Endothelial cell of umbilical vein (primary cell): ENCODE measurements around the gene IQSEC2. TPM values are rescaled to one million over a fixed set of nuclear protein-coding genes. Genes with fewer than 3 reads are reported as not detected.

Experiments
- BruUV-seq: library from RNA; stranded (reverse); fragments of 400-500 nt; replicated peaks from 2 replicates; lab custom pipeline; 2021; lab: Mats Ljungman, UMichigan
- CTCF ChIA-PET: fragments of 300-600, 350-600 bp; sonication (Branson Sonifier 250); formaldehyde crosslinking; loops from one replicate; lab custom pipeline; 2021; ENCODE audit warnings: antibody characterized with exemption, inconsistent platforms; lab: Charles Lee
- POLR2A ChIA-PET: fragments of 300-600, 350-600 bp; sonication (Branson Sonifier 250); formaldehyde crosslinking; loops from one replicate; lab custom pipeline; 2021; ENCODE audit warnings: antibody characterized with exemption, inconsistent platforms; lab: Charles Lee
- DNase-seq: peaks from one replicate; pipeline ENCODE4 v3.0.0-alpha.2; 2011; ENCODE audit warnings: low read depth, low spot score
- FAIRE-seq: peaks from 2 replicates; lab custom pipeline; 2011; peaks lifted over from hg19 to GRCh38; lab: Jason Lieb, UNC
- H2AFZ ChIP-seq: 2 replicates; pipeline ENCODE4 v1.6.0; 2012; ENCODE audit warnings: low read depth, low read length, control low read depth, inconsistent platforms
- H3K27ac ChIP-seq: 2 replicates; pipeline ENCODE4 v1.5.1; 2011; ENCODE audit warnings: low read depth, mild to moderate bottlenecking, control low read depth, low read length, moderate library complexity; ENCODE audit not compliant: insufficient read depth
- H3K27me3 ChIP-seq, 2 experiments: 2 replicates each; pipeline versions ENCODE4 v1.6.0 to v1.6.1; 2011; ENCODE audit warnings: low read length in 2 of 2, mixed read lengths in 1 of 2; ENCODE audit not compliant: control insufficient read depth in 2 of 2, insufficient read depth in 2 of 2
- H3K36me3 ChIP-seq, 2 experiments: 2 replicates in 1 of 2; 3 replicates in 1 of 2; pipeline ENCODE4 v1.5.1; 2011; ENCODE audit warnings: low read length in 2 of 2, mild to moderate bottlenecking in 1 of 2, moderate library complexity in 1 of 2; ENCODE audit not compliant: control insufficient read depth in 2 of 2, insufficient read depth in 2 of 2; ENCODE audit errors: extremely low read depth in 1 of 2
- H3K4me1 ChIP-seq: 3 replicates; pipeline ENCODE4 v1.5.1; 2011; ENCODE audit warnings: mild to moderate bottlenecking, low read length; ENCODE audit not compliant: control insufficient read depth, insufficient read depth; ENCODE audit errors: extremely low read depth
- H3K4me2 ChIP-seq: 2 replicates; pipeline ENCODE4 v1.6.1; 2011; ENCODE audit warnings: low read length, control low read depth, mixed read lengths; ENCODE audit not compliant: insufficient read depth
- H3K4me3 ChIP-seq, 3 experiments: fragments of 200-600 bp in 1 of 3; sonication (generic), shearing (Covaris generic) in 1 of 3; replicated peaks in 1 of 3; 2 replicates each; pipeline ENCODE4 v1.5.1; 2011 to 2016; ENCODE audit warnings: control low read depth in 3 of 3, low read length in 3 of 3, mild to moderate bottlenecking in 2 of 3, inconsistent platforms in 1 of 3, low read depth in 1 of 3, moderate library complexity in 1 of 3; ENCODE audit not compliant: insufficient read depth in 1 of 3
- H3K79me2 ChIP-seq: 2 replicates; pipeline ENCODE4 v1.6.0; 2012; ENCODE audit warnings: low read length, inconsistent platforms; ENCODE audit not compliant: control insufficient read depth, insufficient read depth
- H3K9ac ChIP-seq: replicated peaks from 2 replicates; pipeline ENCODE3; 2011; ENCODE audit warnings: low read length, control low read depth; ENCODE audit not compliant: insufficient read depth; ENCODE audit errors: extremely low read depth
- H3K9me1 ChIP-seq: replicated peaks from 3 replicates; pipeline ENCODE4 v1.6.0; 2011; ENCODE audit warnings: mild to moderate bottlenecking, low read length; ENCODE audit not compliant: control insufficient read depth, insufficient read depth; ENCODE audit errors: extremely low read depth
- H3K9me3 ChIP-seq: replicated peaks from 2 replicates; pipeline ENCODE4 v1.5.1; 2012; ENCODE audit warnings: low read length, inconsistent platforms; ENCODE audit not compliant: control insufficient read depth, insufficient read depth
- H4K20me1 ChIP-seq: replicated peaks from 2 replicates; pipeline ENCODE3; 2011; ENCODE audit warnings: mild to moderate bottlenecking, low read length; ENCODE audit not compliant: control insufficient read depth, insufficient read depth; ENCODE audit errors: extremely low read depth
- CTCF ChIP-seq, 2 donors: IDR thresholded peaks; 1 replicate in 1 of 2; 2 replicates in 1 of 2; pipeline ENCODE4 v1.5.1; 2011; ENCODE audit warnings: low read length in 2 of 2, mild to moderate bottlenecking in 2 of 2, moderate library complexity in 2 of 2, control low read depth in 1 of 2, inconsistent platforms in 1 of 2, low read depth in 1 of 2; ENCODE audit not compliant: insufficient read depth in 1 of 2; ENCODE audit errors: extremely low read depth in 1 of 2
- EZH2 ChIP-seq: IDR thresholded peaks from 2 replicates; pipeline ENCODE4 v1.6.1; 2012; ENCODE audit warnings: borderline replicate concordance, low read depth, mild to moderate bottlenecking, moderate library complexity, low read length, inconsistent platforms; ENCODE audit not compliant: severe bottlenecking
- FOS ChIP-seq: IDR thresholded peaks from 2 replicates; pipeline ENCODE4 v1.6.1; 2011; ENCODE audit warnings: mild to moderate bottlenecking, low read length, moderate library complexity, borderline replicate concordance; ENCODE audit not compliant: insufficient read depth
- GATA2 ChIP-seq: IDR thresholded peaks from 2 replicates; pipeline ENCODE4 v1.7.0; 2011; ENCODE audit warnings: low read depth, mild to moderate bottlenecking, moderate library complexity, mixed read lengths, low read length; ENCODE audit not compliant: insufficient read length, insufficient read depth
- JUN ChIP-seq: IDR thresholded peaks from 2 replicates; pipeline ENCODE4 v1.6.1; 2011; ENCODE audit warnings: borderline replicate concordance, low read depth; ENCODE audit not compliant: insufficient read length, insufficient read depth
- MAX ChIP-seq: IDR thresholded peaks from 2 replicates; pipeline ENCODE4 v1.6.1; 2011; ENCODE audit not compliant: insufficient read depth, insufficient read length
- MYC ChIP-seq: IDR thresholded peaks from one replicate; pipeline ENCODE4 v1.6.1; 2011; ENCODE audit warnings: mild to moderate bottlenecking, low read depth, low read length
- POLR2A ChIP-seq: IDR thresholded peaks from 2 replicates; pipeline ENCODE4 v1.6.1; 2012; ENCODE audit warnings: low read depth, mild to moderate bottlenecking, control low read depth, low read length
- POLR2AphosphoS5 ChIP-seq: IDR thresholded peaks from 2 replicates; pipeline ENCODE4 v1.6.1; 2012; ENCODE audit warnings: low read depth, mild to moderate bottlenecking, control low read depth, low read length, moderate library complexity; ENCODE audit not compliant: insufficient read depth
- dilution Hi-C: fragments of 300-500 bp; cut with MboI; formaldehyde crosslinking; loops from one replicate; pipeline ENCODE4 v1.15.0; 2019; ENCODE audit warnings: low sequenced_read_pairs; ENCODE audit not compliant: extremely low pct_ligation_motif_present
- intact Hi-C: fragments of 100-400 bp; cut with micrococcal nuclease; formaldehyde crosslinking; loops from one replicate; pipeline ENCODE4 v1.10.0; 2022
- polyA plus RNA-seq, 4 experiments: library from polyadenylated mRNA; depleted of rRNA in 3 of 4; stranded (reverse) in 3 of 4; unstranded in 1 of 4; fragments of >200 nt; gene quantifications; 2 replicates each; pipeline versions ENCODE4 v1.2.1 to v1.2.3, GENCODE V29; 2011 to 2012; ENCODE audit warnings: missing spikeins in 1 of 4
- total RNA-seq: library from RNA; stranded (reverse); gene quantifications from 2 replicates; pipeline ENCODE4 v1.2.3, GENCODE V29; 2021

Gene IQSEC2
- total and polyA plus RNA-seq, 2 donors (not counting 3 experiments of a cell fraction or from before 2014, with no cell fraction given) = 5.4 to 9.9 TPM

GRCh38 chrX:53288189-53288588 lies 6.8 kb upstream of the IQSEC2 start:
- Histone ChIP-seq H3K4me2 (no peak overlapping the region), H2AFZ (no peak overlapping the region), H4K20me1 (no peaks in the 10 kb centered on the region), H3K27ac (no peak overlapping the region), H3K9ac (no peak overlapping the region), H3K79me2 (no peaks in the 10 kb centered on the region), H3K27me3 (no peaks in the 10 kb centered on the region), H3K4me3 (no peak overlapping the region), H3K9me3 (no peaks in the 10 kb centered on the region), H3K9me1 (no peaks in the 10 kb centered on the region), H3K36me3 (no peaks in the 10 kb centered on the region), H3K4me1 (peaks cover 10% of the 10 kb centered on the region)
- no peak for TF ChIP-seq MYC
- TF ChIP-seq MAX = no peak
- no peak for TF ChIP-seq GATA2
- TF ChIP-seq EZH2 = no peak
- TF ChIP-seq POLR2A = no peak
- no peak for TF ChIP-seq POLR2AphosphoS5
- TF ChIP-seq CTCF (IDR thresholded peaks at IDR 0.05; ENCODE audit: extremely low read depth in 1 of 2, insufficient read depth in 1 of 2, low read depth in 1 of 2, low read length in 2 of 2) = no peak
- TF ChIP-seq JUN = no peak
- no peak for TF ChIP-seq FOS
- ChIA-PET CTCF (interaction anchor here (7.5 kb wide), 1 partner anchor 26 kb away, joined by 45 read pairs; no protein-coding TSS in a partner anchor), POLR2A (no interaction called here)
- DNase-seq = no peak
- dilution Hi-C loops = no loop called here
- FAIRE-seq = no peak
- intact Hi-C loops = no loop called here
- BruUV-seq = no TSS peak
